ENCODE measurements around the gene ATP8A2.
"Not testable (repeated sequence)": the region's sequence is repeated elsewhere in the genome, so short reads cannot be mapped to it uniquely, and the experiment has no call there.

ATP8A2 gene

DNA sequence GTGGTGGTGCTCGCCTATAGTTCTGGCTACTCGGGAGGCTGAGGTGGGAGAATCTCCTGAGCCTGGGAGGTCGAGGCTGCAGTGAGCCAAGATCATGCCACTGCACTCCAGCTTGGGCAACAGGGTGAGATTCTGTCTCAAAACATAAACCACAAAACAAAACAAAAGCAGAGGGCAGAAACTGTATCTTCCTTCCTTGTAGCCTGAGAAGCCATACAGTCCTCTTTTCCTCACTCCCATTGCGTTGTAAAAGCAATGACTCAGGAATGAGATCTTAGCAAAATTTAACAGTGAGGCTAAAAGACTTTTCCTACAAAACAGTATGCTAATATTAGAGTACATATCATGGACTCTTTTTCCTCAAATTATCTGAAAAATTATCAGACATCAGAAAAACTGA lies 549.2 kb downstream of the ATP8A2 start:
- no peak for DNase-seq (ENCODE audit: low spot score)

DNA sequence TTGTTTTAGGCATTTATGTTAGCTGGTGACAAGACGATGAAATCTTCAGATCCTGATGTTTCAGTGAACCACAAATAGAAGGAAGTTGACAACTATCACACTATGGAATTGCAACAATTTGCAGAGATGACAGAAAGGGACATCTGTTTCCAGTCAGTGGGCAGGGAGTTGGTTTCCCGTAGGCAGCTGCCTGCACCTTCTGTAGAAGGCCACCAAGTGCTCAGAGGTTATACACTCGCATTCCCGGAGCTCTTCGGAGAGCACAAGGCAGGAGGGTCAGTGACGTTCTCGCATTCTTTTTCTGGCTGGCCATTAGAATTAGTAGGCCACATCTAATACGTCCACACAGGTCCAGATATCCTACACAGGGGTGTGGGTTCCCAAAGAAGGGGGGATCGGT lies 550.6 kb downstream of the ATP8A2 start:
- DNase-seq (ENCODE audit: low spot score), result no peak

DNA sequence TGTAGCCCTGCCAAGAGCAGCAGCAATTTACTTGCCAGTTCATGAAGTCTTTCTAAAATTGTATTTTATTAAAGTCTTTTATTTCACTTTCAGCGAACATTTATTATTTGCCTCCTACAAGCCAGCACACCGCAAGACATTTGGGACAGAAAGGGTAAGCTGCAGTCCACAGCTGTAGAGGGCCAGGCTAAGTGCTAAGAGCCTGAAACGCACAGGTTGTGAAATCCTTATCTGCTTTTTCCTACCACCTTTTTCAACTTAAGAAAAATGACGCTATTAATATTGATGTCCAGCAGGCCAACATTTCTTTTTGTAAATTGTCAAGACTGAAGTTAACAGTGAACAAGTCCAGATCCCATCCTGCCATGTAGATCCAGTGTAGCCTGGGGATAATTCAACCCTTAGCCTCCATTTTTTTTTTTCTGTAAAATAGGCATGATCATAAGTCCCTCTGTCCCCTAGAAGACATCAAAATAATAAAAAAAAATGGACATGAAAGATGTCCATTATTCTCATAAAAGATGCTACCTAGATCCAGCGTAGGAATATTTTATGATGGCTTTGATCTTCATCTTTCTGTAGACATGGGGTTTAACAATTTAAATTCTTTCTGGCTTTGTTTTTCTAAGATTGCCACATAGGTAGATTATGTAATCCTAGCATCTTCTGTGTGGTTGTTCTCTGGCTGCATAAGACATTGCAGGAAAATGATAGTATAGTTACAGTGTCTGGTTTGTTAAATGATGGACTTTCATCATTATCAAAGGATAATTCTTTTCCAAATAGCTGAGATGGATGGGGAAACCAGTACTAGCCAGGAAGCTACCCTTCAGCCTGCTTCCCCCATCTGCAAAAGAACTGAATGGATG lies 551.7 kb downstream of the ATP8A2 start:
- no peak for DNase-seq (ENCODE audit: low spot score)

DNA sequence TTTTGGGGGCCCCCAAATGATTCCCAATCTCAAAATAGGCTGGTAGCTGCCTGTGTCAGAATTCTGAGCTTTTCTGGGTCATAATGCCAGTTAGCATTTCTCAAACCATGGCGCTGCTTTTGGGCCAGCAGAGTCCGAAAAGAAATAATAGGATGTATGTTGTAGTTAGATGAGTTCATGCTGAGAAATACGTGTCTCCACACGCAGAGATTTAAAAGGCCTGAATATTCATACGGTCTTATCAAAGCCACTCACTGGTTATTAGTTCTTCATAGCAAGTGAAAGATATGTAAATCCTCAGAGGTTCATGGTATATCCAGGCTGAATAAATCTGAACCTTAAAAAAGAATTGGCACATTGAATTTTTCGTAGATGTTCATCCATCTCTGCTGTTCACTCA lies 555.6 kb downstream of the ATP8A2 start:
- no peak for DNase-seq (ENCODE audit: low spot score)

DNA sequence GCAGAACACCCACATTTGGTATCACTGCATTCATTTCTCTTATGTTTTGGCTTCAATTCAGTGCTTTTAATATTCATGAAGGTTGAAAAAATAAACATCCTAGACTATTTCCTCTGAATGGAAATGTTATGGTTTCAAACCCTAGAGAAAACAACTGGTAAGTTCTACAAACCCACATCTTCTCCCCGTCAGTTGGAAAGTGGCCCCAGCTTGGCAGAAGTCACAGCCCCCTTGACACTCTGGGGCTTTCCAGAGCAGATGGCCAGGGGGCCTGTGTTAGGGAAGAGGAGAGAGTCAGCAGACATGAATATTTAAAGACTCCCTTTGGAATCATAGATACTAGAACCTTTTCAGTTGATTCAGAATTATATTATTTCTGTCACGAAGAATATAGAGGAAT lies 556.2 kb downstream of the ATP8A2 start:
- DNase-seq (ENCODE audit: low spot score), result no peak

DNA sequence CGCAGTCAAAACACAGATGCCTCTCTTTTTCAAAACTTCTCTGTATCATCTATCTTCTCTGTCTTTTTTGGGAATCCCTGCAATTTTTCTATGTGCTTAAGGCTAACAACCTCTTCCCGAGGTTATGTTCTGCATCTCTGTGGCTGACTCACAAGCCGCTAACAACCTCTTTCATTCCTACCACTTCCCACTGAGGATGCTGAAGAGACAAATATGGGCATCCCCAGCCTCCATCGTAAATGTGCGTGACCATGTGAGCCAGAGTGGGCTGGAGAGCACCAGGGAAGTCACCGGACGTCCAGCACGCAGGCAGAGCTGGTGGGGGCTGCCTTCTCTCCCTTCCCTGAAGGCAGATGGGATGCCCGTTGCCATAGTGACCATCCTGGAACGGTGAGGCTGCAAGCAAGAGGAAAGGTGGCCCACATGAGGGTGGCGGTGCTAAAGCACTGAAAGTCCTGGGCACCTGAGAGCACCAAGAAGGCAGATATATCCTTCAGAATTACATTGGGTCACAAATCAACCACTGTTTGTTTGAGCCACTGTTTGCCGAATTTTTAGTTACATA lies 557.2 kb downstream of the ATP8A2 start:
- DNase-seq (ENCODE audit: low spot score), result no peak

DNA sequence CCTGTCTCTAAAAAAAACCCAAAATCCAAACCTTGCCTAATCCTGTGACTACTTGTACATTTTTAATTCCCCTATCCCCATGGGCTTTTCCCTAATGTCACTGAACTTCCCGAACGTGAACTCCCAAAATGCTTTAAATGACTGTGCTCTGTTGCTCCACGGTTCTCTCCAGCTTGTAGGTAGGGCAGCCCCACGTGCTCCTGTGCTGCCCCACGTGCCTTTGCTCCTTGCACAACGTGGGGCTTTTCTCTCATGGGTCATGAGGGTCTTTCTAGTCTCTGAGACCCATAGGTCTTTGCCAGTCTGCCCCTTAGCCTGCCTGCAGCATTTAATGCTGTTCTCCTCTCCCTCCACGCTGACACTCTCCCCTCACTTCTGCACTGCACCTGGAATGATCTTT lies 558.0 kb downstream of the ATP8A2 start:
- no peak for DNase-seq (ENCODE audit: low spot score)

DNA sequence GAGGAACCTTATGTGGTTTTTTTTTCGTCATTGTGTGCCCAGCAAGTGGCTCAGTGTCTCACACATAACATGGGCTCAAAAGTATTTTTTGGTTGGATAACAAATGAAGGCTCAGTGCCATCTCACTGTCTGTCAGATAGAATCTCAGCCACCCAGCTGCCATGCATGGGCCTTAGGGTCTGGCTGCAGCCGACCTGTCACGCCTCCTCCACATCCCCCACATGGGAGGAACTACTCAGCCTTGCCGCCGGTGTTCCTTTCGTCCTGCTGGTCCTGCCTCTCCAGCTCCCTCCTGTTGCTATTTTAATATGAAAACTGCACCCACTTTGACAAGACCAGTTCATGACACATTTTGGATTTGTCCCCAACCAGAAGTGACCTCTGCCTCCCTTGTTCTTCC lies 558.9 kb downstream of the ATP8A2 start:
- no peak for DNase-seq (ENCODE audit: low spot score)

DNA sequence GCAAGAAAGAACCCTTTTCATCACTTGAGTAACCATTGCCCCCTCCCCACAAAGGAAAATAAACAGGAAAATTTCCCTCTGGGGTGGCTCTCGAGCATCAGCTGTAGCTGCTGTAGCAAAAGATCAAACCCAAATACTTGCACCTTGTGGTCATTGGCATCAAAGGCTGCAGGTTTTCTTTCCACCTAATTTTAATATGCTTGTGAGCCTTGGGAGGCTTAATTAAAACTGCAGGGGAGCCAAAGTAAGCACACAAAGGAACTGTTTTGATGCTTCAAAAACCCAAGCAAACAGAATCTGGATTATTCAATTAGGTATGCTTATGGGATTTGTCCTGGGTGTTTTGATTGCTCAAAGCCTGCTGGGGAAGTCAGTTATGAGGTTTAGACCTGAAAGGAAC lies 560.6 kb downstream of the ATP8A2 start:
- no peak for DNase-seq (ENCODE audit: low spot score)

DNA sequence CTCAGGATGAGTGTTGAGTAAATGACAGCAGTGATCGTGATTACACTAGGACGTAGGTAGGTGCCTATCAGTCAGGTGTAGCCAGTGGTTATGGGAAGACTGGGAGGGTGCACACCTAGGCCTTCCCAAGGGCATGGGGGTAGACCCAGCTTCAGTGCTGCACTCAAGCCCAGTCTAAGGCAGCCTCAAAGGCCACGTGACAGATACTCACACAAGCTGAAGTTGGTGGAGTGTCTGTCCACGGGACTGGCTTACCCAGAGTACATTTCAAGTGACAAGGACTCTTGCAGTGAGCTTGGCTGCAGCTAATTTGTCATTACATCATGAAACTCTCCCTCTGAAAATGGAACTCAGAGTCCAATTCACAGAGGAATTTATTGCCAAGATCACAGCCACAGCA lies 561.7 kb downstream of the ATP8A2 start:
- no peak for DNase-seq (ENCODE audit: low spot score)

DNA sequence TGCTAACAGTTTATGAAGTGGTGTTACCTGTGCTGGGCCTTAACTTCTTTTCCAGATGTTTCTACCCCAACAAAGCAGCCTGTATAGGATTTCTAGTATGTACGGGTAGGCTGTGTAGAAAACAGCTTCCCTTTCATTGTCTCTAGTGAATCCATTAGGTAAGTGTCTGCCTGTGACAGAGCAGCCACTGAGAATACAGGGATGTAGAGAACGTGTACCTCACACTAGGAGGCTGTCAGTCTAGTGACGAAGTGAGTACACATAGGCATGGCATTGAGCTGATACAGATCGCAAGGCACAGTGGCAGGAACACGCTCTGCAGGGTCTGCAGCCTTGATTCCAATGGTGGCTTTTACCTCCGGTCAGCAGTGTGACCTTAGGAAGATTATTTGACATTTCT lies 562.4 kb downstream of the ATP8A2 start:
- no peak for DNase-seq (ENCODE audit: low spot score)

DNA sequence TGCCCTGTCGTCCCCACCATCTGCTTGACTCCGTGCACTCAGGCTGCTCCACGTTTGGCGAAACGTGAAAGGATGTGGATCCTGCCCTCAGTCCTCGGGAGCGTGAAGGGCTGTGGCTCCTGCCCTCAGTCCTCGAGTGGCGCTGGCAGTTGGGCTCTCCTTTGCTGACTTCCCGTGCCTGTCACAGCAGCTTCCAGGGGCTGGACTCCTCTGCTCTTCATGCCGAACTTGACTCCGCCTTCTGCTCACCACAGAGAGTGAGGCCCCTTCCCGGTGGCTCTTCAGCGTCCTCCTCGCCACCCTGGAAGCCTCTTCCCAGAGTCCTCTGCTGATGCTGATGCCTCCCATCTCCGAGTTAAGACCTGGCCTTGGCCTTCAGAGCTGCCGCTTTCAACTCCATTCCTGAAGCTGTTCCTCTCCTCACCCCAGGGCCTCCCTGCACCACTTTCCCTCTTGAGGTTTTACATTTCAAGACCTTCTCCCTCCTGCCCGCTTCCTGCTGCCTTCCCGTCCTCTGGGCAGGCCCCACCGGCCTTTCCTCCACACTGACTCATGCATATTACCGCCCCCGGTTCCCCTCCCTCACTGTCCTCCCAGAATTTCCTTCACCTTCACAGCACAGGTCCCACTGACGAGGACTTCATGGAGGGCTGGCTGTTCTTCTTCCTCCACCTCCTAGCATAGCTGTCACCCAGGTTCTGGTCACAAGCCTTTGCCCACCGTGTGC lies 568.4 kb downstream of the ATP8A2 start:
- DNase-seq (ENCODE audit: low spot score), result no peak

DNA sequence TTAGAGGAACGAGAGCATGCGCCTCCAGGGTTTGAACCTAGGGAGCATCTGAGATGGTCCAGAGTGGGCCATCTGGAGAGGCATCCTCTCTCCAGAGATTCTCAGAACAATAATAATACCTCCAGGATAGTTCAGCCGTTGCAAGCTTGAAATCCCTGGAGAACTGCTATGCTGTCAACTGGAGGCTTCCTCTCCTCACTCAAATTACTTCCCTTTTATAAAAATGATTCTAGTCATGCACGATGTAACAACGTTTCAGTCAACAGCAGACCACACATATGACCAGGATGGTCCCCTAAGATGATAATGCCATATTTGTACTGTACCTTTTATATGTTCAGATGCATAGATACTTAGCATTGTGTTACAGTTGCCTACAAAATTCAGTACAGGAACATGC lies 571.3 kb downstream of the ATP8A2 start:
- DNase-seq (ENCODE audit: low spot score), result no peak

DNA sequence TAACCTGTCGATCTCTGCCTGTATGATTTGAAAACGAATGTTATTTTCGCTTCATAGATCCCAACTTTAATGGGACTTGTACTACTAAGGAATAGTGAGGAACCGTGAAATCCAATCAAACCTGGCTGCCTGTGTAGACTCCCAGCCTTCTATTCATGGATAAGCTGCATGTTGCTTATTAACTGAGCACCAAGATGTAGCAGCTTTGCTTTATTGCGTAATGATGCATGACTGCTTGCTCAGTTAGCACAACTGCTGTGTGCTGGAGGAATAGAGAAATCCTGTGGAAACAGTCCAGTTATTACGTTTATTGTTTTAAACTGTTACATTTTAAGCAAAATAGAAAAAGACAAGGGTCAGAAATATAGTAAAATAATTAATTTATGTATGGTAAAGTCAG lies 571.9 kb downstream of the ATP8A2 start:
- no peak for DNase-seq (ENCODE audit: low spot score)

DNA sequence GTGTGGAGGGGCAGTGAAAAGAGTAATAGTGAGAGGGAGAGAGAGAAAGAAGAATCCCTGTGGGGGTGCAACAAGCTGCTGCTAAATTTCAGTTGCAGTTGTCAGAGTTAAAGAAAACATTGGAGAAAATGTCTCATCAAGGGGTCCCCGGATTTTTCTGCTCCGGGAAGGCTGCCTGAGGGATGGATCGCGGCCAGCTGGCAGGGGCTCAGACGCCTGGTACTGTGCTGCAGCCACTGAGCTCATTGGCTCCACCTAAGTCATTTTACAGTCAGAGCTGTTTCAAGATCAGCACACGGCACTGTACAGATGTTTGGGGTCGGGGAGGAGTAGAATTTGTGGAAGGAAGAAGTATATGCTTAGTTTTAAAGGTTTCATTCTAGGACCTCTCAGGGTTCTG lies 573.8 kb downstream of the ATP8A2 start:
- DNase-seq (ENCODE audit: low spot score), result no peak

DNA sequence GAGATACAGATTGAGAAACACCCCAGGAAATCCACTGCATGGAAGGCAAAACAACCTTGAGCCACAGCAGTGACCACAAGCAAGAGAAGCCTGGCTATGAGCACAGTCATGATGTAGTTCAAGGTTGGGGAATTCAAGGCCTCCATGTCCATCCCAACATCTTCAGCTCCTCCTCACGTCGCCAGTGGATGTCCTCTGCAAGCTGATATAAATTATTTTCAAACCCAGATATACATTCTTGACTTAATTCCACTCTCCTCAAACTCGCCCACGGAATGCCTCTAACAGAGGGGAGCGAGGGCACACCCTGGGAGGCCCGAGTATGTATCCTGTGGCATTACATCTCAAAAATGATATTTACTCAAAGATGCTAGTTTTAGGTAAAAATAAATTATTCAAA lies 574.5 kb downstream of the ATP8A2 start:
- no peak for DNase-seq (ENCODE audit: low spot score)

DNA sequence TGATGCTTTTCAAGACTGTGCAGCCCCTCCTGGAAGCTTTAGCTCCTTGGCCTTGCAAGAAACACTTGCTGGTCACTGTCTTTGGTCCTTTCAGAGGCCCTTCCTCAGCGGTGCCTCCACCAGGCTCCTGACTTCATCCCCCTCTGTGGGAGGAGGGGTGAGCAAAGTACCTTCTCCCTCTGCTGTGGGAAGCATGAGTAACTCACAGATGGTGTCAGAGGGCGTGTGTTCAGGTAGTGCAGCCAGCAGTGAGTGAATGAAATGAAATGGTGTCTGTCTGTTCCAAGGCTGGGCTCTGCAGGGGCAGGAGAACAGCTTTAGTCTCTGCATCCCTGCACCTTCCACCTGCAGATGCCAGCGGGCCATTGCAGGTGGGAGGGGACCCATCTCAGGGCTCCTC lies 577.1 kb downstream of the ATP8A2 start:
- no peak for DNase-seq (ENCODE audit: low spot score)

DNA sequence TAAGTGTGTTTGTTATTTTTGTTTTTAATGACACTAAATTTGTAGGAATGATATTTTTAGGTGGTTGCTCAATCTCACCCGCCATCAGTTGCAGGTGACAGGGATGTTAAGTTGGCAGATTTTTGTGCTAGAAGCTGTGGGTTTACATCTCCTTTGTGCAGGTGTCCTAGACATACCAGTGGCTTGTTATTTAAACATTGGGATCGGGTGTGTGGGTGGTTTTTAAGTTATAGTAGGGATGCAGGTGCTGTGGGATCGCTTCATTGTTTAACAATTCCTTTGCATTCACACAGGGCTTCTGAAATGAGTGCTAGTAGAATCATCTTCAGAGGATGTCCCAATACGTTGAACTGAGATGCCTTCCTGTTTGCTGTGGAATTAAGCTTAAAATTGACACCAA lies 580.1 kb downstream of the ATP8A2 start:
- no peak for DNase-seq (ENCODE audit: low spot score)

DNA sequence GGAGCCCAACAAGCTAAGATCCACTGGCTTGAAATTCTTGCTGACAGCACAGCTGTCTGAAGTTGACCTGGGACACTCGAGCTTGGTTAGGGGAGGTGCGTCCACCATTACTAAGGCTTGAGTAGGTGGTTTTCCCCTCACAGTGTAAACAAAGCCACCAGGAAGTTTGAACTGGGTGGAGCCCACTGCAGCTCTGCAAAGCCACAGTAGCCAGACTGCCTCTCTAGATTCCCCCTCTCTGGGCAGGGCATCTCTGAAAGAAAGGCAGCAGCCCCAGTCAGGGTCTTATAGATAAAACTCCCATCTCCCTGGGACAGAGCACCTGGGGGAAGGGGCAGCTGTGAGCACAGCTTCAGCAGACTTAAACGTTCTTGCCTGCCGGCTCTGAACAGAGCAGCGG lies 582.3 kb downstream of the ATP8A2 start:
- DNase-seq (ENCODE audit: low spot score), result not testable (repeated sequence)

DNA sequence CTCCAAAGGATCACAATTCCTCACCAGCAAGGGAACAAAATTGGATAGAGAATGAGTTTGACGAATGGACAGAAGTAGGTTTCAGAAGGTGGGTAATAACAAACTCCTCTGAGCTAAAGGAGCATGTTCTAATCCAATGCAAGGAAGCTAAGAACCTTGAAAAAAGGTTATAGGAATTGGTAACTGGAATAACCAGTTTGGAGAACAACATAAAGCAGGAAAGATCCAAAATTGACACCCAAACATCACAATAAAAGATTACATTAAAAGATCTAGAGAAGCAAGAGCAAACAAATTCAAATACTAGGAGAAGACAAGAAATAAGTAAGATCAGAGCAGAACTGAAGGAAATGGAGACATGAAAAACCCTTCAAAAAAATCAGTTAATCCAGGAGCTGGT lies 583.2 kb downstream of the ATP8A2 start:
- DNase-seq (ENCODE audit: low spot score), result not testable (repeated sequence)

DNA sequence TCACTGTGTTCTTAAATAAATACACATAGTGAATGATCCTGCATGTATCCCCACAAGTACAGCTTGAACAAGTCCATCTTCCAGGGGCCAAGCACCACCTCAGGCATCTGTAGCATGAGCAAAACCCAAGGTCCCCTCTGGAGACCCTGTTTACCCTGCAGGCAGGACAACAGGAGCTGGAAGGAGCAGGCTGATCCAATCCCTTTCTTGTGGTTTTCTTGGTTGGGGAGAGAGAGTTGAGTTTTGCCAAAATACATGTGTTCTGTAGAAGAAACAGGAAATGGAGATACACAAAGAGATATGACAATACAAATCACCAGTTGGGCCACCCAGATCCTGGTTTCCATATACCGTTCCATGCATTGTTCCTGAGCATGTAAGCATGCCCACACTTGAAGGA lies 587.2 kb downstream of the ATP8A2 start:
- DNase-seq (ENCODE audit: low spot score), result no peak

DNA sequence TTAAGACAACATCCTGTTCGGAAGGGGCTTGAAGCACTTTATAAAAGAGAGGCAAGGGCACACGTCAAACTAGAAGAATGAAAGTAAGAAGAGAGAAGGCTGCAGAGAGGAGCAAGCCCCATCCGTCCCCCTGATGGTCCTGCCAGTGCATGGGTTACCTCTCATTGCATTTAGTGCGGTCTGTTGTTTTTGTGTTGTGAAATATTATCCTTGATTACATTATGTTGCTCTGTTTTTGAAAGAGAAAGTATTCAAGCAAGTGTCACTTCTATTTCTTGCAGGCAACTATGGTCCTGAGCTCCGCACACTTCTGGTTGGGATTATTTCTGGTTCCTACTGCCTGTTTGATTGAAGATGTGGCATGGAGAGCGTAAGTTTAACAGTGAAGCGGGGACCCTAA lies 589.5 kb downstream of the ATP8A2 start:
- DNase-seq (ENCODE audit: low spot score), result no peak

DNA sequence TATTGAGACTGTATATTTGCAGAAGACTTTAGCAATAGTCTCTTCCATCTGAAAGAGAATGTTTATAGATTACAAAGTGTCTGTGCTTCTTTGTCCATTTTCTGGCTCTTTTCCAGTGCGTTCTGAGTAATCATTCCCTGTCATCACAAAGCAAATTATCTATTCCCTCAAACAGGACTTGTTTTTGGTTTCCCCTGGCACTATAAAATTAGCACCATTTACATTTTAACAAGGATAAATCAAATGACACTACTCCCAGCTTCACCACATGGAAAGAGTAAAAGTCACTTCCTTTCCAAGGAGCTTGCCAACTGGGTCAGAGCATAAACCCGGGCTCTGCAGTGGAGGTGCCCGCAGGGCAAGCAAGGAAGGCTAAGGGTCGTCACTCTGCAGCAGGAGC lies 591.9 kb downstream of the ATP8A2 start:
- no peak for DNase-seq (ENCODE audit: low spot score)
